ENCODE data around the gene CPNE4. TPM values are rescaled to one million over a fixed set of nuclear protein-coding genes. Genes with fewer than 3 reads are reported as not detected.

The CPNE4 gene
- total RNA-seq, 2 donors from 2014 or later: 0.55 TPM; not detected in 1

GRCh38 chr3:131883086-131883485, 151.7 kb downstream of the CPNE4 start:
- ATAC-seq: no peak
- no peaks in the 10 kb centered on the region for H3K9me3 ChIP-seq (ENCODE audit: control insufficient read depth, low read length, poor library complexity, severe bottlenecking)
- no peaks in the 10 kb centered on the region for H3K4me1 Mint-ChIP-seq
- H3K36me3 Mint-ChIP-seq (ENCODE audit: low read depth): no peaks in the 10 kb centered on the region
- H3K4me3 Mint-ChIP-seq: no peak overlapping the region
- no peak overlapping the region for H3K27ac Mint-ChIP-seq
- DNase-seq: no peak
- peaks cover 6% of the 10 kb centered on the region for H3K27me3 Mint-ChIP-seq

DNA sequence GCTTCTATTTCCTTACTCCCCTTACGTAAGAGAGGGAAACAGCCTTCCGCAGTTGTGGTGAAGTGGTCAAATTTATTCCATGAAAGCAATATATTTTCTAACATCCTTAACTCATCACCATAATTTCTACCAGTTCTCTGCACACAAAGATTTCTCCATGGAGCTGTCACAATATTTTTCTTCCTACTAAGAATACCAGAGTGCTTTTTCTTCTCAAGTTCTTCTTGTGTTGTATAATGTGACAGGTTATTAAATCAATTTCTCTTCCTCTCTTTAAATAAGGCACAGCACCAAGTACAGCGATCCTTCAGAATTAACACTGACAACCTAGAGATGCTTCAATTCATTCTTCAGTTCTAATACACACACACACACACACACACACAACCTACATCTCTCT, 153.0 kb downstream of the CPNE4 start:
- H3K27me3 Mint-ChIP-seq: peaks cover 6% of the 10 kb centered on the region
- no peaks in the 10 kb centered on the region for H3K4me1 Mint-ChIP-seq
- ATAC-seq (no peak), DNase-seq (no peak)
- H3K36me3 Mint-ChIP-seq (ENCODE audit: low read depth): no peaks in the 10 kb centered on the region
- no peaks in the 10 kb centered on the region for H3K9me3 ChIP-seq (ENCODE audit: control insufficient read depth, low read length, poor library complexity, severe bottlenecking)
- H3K27ac Mint-ChIP-seq: no peak overlapping the region
- no peak overlapping the region for H3K4me3 Mint-ChIP-seq

GRCh38 chr3:131880948-131881347, 153.9 kb downstream of the CPNE4 start:
- Mint-ChIP-seq H3K27me3 (peaks cover 6% of the 10 kb centered on the region), H3K4me3 (no peak overlapping the region), H3K27ac (no peak overlapping the region), H3K36me3 (ENCODE audit: low read depth) (no peaks in the 10 kb centered on the region), H3K4me1 (no peaks in the 10 kb centered on the region)
- no peaks in the 10 kb centered on the region for H3K9me3 ChIP-seq (ENCODE audit: control insufficient read depth, low read length, poor library complexity, severe bottlenecking)
- DNase-seq (no peak), ATAC-seq (no peak)

GRCh38 chr3:131868203-131868602, 166.6 kb downstream of the CPNE4 start:
- DNase-seq (no peak), ATAC-seq (no peak)
- Mint-ChIP-seq H3K36me3 (ENCODE audit: low read depth) (no peaks in the 10 kb centered on the region), H3K27me3 (peaks cover 8% of the 10 kb centered on the region), H3K4me3 (no peak overlapping the region), H3K27ac (no peak overlapping the region), H3K4me1 (no peaks in the 10 kb centered on the region)
- no peaks in the 10 kb centered on the region for H3K9me3 ChIP-seq (ENCODE audit: control insufficient read depth, low read length, poor library complexity, severe bottlenecking)

- Mint-ChIP-seq H3K4me3 (no peak overlapping the region), H3K27ac (no peak overlapping the region), H3K27me3 (peaks cover 13% of the 10 kb centered on the region), H3K36me3 (ENCODE audit: low read depth) (no peaks in the 10 kb centered on the region), H3K4me1 (no peaks in the 10 kb centered on the region)
- ATAC-seq (no peak), DNase-seq (no peak)
- H3K9me3 ChIP-seq (ENCODE audit: control insufficient read depth, low read length, poor library complexity, severe bottlenecking): no peaks in the 10 kb centered on the region
Observed at GRCh38 chr3:131856171-131856570, 178.6 kb downstream of the CPNE4 start.

DNA sequence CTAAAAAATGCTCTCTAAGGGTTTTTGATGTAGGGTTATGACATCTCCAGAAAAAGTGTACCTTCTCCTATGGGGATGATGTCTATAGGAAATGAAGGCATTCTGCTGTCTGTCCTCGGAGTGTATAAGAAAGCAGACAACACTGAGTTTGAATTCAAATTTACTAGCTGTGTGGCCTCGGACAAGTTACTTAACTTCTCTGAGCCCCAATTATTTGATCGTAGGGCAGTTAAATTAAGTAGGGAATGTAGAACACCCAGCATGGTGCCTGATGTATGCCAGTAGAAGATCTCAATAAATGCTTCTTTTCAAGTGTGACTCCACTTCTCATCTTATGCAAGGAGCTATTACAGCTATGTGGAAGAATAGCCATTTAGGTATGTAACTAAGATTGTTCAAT, 184.6 kb downstream of the CPNE4 start:
- DNase-seq: no peak
- Mint-ChIP-seq H3K4me3 (no peak overlapping the region), H3K27ac (no peak overlapping the region), H3K36me3 (ENCODE audit: low read depth) (no peaks in the 10 kb centered on the region), H3K4me1 (no peaks in the 10 kb centered on the region), H3K27me3 (peaks cover 26% of the 10 kb centered on the region)
- no peak for ATAC-seq
- no peaks in the 10 kb centered on the region for H3K9me3 ChIP-seq (ENCODE audit: control insufficient read depth, low read length, poor library complexity, severe bottlenecking)

- no peaks in the 10 kb centered on the region for H3K9me3 ChIP-seq (ENCODE audit: control insufficient read depth, low read length, poor library complexity, severe bottlenecking)
- no peaks in the 10 kb centered on the region for H3K36me3 Mint-ChIP-seq (ENCODE audit: low read depth)
- no peak overlapping the region for H3K27ac Mint-ChIP-seq
- H3K4me3 Mint-ChIP-seq: no peak overlapping the region
- H3K27me3 Mint-ChIP-seq: peaks cover 28% of the 10 kb centered on the region
- ATAC-seq: no peak
- H3K4me1 Mint-ChIP-seq: no peaks in the 10 kb centered on the region
- DNase-seq: no peak
Observed at GRCh38 chr3:131849616-131850015, 185.2 kb downstream of the CPNE4 start.

- Mint-ChIP-seq H3K4me3 (no peak overlapping the region), H3K27me3 (peaks cover 28% of the 10 kb centered on the region), H3K4me1 (no peaks in the 10 kb centered on the region), H3K27ac (no peak overlapping the region), H3K36me3 (ENCODE audit: low read depth) (no peaks in the 10 kb centered on the region)
- DNase-seq: no peak
- no peak for ATAC-seq
- H3K9me3 ChIP-seq (ENCODE audit: control insufficient read depth, low read length, poor library complexity, severe bottlenecking): no peaks in the 10 kb centered on the region
Observed at GRCh38 chr3:131847966-131848510, 186.8 kb downstream of the CPNE4 start.

- H3K9me3 ChIP-seq (ENCODE audit: control insufficient read depth, low read length, poor library complexity, severe bottlenecking): no peaks in the 10 kb centered on the region
- Mint-ChIP-seq H3K36me3 (ENCODE audit: low read depth) (no peaks in the 10 kb centered on the region), H3K4me1 (no peaks in the 10 kb centered on the region), H3K27me3 (peaks cover 28% of the 10 kb centered on the region), H3K27ac (no peak overlapping the region), H3K4me3 (no peak overlapping the region)
- ATAC-seq: no peak
- no peak for DNase-seq
Observed at GRCh38 chr3:131846296-131846924, 188.4 kb downstream of the CPNE4 start.

DNA sequence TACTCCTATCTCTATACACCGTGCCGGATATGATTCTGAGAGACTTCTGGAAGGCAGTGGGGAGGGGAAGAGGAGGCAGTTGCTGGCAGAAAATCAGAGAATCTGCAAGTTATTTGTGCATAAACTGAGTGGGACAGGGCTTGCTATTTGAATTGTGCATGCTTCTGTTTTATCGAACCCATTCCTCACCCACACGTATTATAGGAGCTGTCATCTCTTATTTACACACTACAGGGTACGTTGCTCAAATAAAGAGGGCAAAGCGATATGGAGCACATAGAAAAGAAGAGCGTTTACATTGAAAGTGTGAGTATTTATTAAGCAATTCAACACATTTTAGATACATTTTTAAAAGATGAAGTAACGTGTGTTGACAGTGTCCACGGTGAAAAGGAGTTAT, 191.6 kb downstream of the CPNE4 start:
- ATAC-seq (no peak), DNase-seq (no peak)
- Mint-ChIP-seq H3K36me3 (ENCODE audit: low read depth) (no peaks in the 10 kb centered on the region), H3K27ac (no peak overlapping the region), H3K4me3 (no peak overlapping the region), H3K27me3 (peaks cover 10% of the 10 kb centered on the region), H3K4me1 (no peaks in the 10 kb centered on the region)
- no peaks in the 10 kb centered on the region for H3K9me3 ChIP-seq (ENCODE audit: control insufficient read depth, low read length, poor library complexity, severe bottlenecking)

GRCh38 chr3:131840156-131840797, 194.5 kb downstream of the CPNE4 start:
- Mint-ChIP-seq H3K27me3 (peaks cover 17% of the 10 kb centered on the region), H3K4me1 (no peaks in the 10 kb centered on the region), H3K27ac (no peak overlapping the region), H3K4me3 (no peak overlapping the region), H3K36me3 (ENCODE audit: low read depth) (no peaks in the 10 kb centered on the region)
- DNase-seq: no peak
- ATAC-seq: no peak
- no peaks in the 10 kb centered on the region for H3K9me3 ChIP-seq (ENCODE audit: control insufficient read depth, low read length, poor library complexity, severe bottlenecking)

DNA sequence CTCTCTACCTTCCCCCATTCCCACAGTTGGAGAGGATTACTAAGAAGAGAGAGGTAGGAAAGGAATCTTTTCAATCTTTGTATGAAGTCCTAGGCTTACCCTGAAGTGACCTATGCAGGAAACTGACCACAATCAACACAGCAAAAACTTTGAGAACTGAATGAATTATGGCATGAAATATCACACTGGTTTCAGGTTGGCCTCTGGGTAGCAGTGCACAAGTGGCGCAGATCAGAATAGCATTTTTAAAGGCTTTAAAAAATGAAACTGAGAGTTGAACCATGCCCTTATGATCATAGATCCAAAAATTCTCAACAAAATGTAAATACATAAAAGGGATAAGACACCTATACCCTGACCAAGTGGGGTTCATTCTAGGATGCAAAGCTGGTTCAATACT, 198.9 kb downstream of the CPNE4 start:
- DNase-seq (no peak), ATAC-seq (no peak)
- H3K9me3 ChIP-seq (ENCODE audit: control insufficient read depth, low read length, poor library complexity, severe bottlenecking): no peaks in the 10 kb centered on the region
- Mint-ChIP-seq H3K36me3 (ENCODE audit: low read depth) (no peaks in the 10 kb centered on the region), H3K27me3 (peaks cover 25% of the 10 kb centered on the region), H3K4me3 (no peak overlapping the region), H3K27ac (no peak overlapping the region), H3K4me1 (no peaks in the 10 kb centered on the region)

GRCh38 chr3:131831608-131832007, 203.2 kb downstream of the CPNE4 start:
- no peak overlapping the region for H3K4me3 Mint-ChIP-seq
- ATAC-seq: no peak
- no peaks in the 10 kb centered on the region for H3K36me3 Mint-ChIP-seq (ENCODE audit: low read depth)

More at GRCh38 chr3:131831608-131832007, 203.2 kb downstream of the CPNE4 start:
- Mint-ChIP-seq H3K4me1 (no peaks in the 10 kb centered on the region), H3K27ac (no peak overlapping the region), H3K27me3 (peaks cover 20% of the 10 kb centered on the region)
- DNase-seq: no peak
- no peaks in the 10 kb centered on the region for H3K9me3 ChIP-seq (ENCODE audit: control insufficient read depth, low read length, poor library complexity, severe bottlenecking)

All from T-helper 17 cell (primary cell).